ENCODE results near the gene DLX4. TPM values are rescaled to one million over a fixed set of nuclear protein-coding genes. Genes with fewer than 3 reads are reported as not detected.

The DLX4 gene
- total and polyA plus RNA-seq, 2 donors (not counting 1 experiment from before 2014, with no cell fraction given): 0.17 to 0.88 TPM

DNA sequence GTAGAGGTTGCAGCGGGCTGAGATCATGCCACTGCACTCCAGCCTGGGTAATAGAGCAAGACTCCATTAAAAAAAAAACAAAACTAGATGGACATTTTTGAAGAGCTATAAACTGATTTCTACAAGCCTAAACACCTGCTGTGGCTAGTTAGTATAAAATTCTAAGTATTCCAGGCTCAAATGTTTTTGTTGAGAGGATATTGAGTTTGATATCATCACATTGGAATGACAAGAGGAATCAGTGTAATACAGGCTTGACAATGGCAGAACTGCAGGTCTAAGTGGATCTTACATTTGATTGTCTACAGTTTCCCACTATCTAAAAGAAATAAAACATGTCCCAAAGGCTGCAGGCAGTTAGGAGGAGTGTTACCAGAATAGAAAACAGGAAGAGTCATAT lies 49.9 kb downstream of the DLX4 start:
- Histone ChIP-seq H3K27ac (ENCODE audit: low read length in 2 of 2) (no peak overlapping the region), H3K4me3 (ENCODE audit: control extremely low read depth in 1 of 5, extremely low read depth in 1 of 5, insufficient read depth in 1 of 5, low read depth in 2 of 5, low read length in 4 of 5) (no peak overlapping the region), H4K20me1 (ENCODE audit: control insufficient read depth, insufficient read depth, low read length, poor library complexity, severe bottlenecking) (no peaks in the 10 kb centered on the region), H3K9ac (ENCODE audit: low read length) (no peak overlapping the region), H3K9me3 (ENCODE audit: control extremely low read depth in 1 of 3, control insufficient read depth in 2 of 3, insufficient read depth in 1 of 3, low read length in 2 of 3) (peaks cover 2 to 11% (median 10%) of the 10 kb centered on the region in 3 donors), H3K36me3 (replicated peaks in 1 of 2; ENCODE audit: control extremely low read depth in 1 of 2, control insufficient read depth in 1 of 2, extremely low read depth in 1 of 2, insufficient read depth in 2 of 2, low read length in 1 of 2) (no peaks in the 10 kb centered on the region), H3K79me2 (ENCODE audit: control insufficient read depth, insufficient read depth, low read length) (no peaks in the 10 kb centered on the region), H3K27me3 (replicated peaks in 1 of 4; ENCODE audit: control extremely low read depth in 1 of 4, control insufficient read depth in 3 of 4, insufficient read depth in 4 of 4, low read length in 3 of 4) (peaks cover 0 to 16% (median 4%) of the 10 kb centered on the region in 4 experiments), H3K4me2 (replicated peaks; ENCODE audit: low read depth, low read length, poor library complexity, severe bottlenecking) (no peak overlapping the region), H2AFZ (ENCODE audit: insufficient read depth, low read depth, low read length, poor library complexity, severe bottlenecking) (no peak overlapping the region), H3K4me1 (ENCODE audit: control insufficient read depth in 2 of 2, insufficient read depth in 2 of 2, low read length in 2 of 2) (no peaks in the 10 kb centered on the region)
- Mint-ChIP-seq H3K27me3 (peaks cover 42% of the 10 kb centered on the region), H3K9me3 (ENCODE audit: insufficient read depth) (peaks cover 7% of the 10 kb centered on the region), H3K4me1 (no peaks in the 10 kb centered on the region), H3K4me3 (no peak overlapping the region), H3K27ac (no peak overlapping the region)
- intact Hi-C loops (cut with micrococcal nuclease): no loop called here
- CTCF ChIA-PET: interaction anchor here (1.2 kb wide), 1 partner anchor 75 kb away, joined by 3 read pairs; no protein-coding TSS in a partner anchor
- ATAC-seq (ENCODE audit: low read depth) (no peak), DNase-seq (no peak)
- WGBS (ENCODE audit: insufficient coverage): no CpG with 5 or more reads among the region's 1 CpG
- POLR2A ChIA-PET: no interaction called here
- TF ChIP-seq CTCF (IDR thresholded peaks at IDR 0.05) (no peak), EZH2 (IDR thresholded peaks at IDR 0.05; ENCODE audit: borderline replicate concordance, insufficient read depth, low read depth, low read length, poor library complexity, severe bottlenecking) (no peak)

GRCh38 chr17:50020841-50021599 lies 52.0 kb downstream of the DLX4 start:
- Histone ChIP-seq H3K4me3 (ENCODE audit: control extremely low read depth in 1 of 5, extremely low read depth in 1 of 5, insufficient read depth in 1 of 5, low read depth in 2 of 5, low read length in 4 of 5) (no peak overlapping the region), H3K9me3 (ENCODE audit: control extremely low read depth in 1 of 3, control insufficient read depth in 2 of 3, insufficient read depth in 1 of 3, low read length in 2 of 3) (no peaks in the 10 kb centered on the region), H3K4me2 (replicated peaks; ENCODE audit: low read depth, low read length, poor library complexity, severe bottlenecking) (no peak overlapping the region), H3K36me3 (replicated peaks in 1 of 2; ENCODE audit: control extremely low read depth in 1 of 2, control insufficient read depth in 1 of 2, extremely low read depth in 1 of 2, insufficient read depth in 2 of 2, low read length in 1 of 2) (no peaks in the 10 kb centered on the region), H3K27me3 (replicated peaks in 1 of 4; ENCODE audit: control extremely low read depth in 1 of 4, control insufficient read depth in 3 of 4, insufficient read depth in 4 of 4, low read length in 3 of 4) (peaks cover 0 to 9% (median 2%) of the 10 kb centered on the region in 4 experiments), H3K4me1 (ENCODE audit: control insufficient read depth in 2 of 2, insufficient read depth in 2 of 2, low read length in 2 of 2) (no peaks in the 10 kb centered on the region), H3K79me2 (ENCODE audit: control insufficient read depth, insufficient read depth, low read length) (no peaks in the 10 kb centered on the region), H4K20me1 (ENCODE audit: control insufficient read depth, insufficient read depth, low read length, poor library complexity, severe bottlenecking) (no peaks in the 10 kb centered on the region), H3K9ac (ENCODE audit: low read length) (no peak overlapping the region), H3K27ac (ENCODE audit: low read length in 2 of 2) (no peak overlapping the region), H2AFZ (ENCODE audit: insufficient read depth, low read depth, low read length, poor library complexity, severe bottlenecking) (no peak overlapping the region)
- no peak overlapping the region for H3K4me3 Mint-ChIP-seq
- POLR2A ChIA-PET: no interaction called here
- WGBS (ENCODE audit: insufficient coverage): 64% methylated on average over 11 of the region's 13 CpGs
- no peaks in the 10 kb centered on the region for H3K4me1 Mint-ChIP-seq
- intact Hi-C loops (cut with micrococcal nuclease): no loop called here
- H3K9me3 Mint-ChIP-seq (ENCODE audit: insufficient read depth): no peaks in the 10 kb centered on the region
- CTCF ChIA-PET: interaction anchor here (0.6 to 3.5 kb wide), 4 partner anchors 10 to 66 kb away, joined by 3 to 17 read pairs (median 3); no protein-coding TSS in a partner anchor
- TF ChIP-seq CTCF (IDR thresholded peaks at IDR 0.05) (no peak), EZH2 (IDR thresholded peaks at IDR 0.05; ENCODE audit: borderline replicate concordance, insufficient read depth, low read depth, low read length, poor library complexity, severe bottlenecking) (no peak)
- H3K27ac Mint-ChIP-seq: no peak overlapping the region
- peaks cover 32% of the 10 kb centered on the region for H3K27me3 Mint-ChIP-seq
- no peak for DNase-seq
- no peak for ATAC-seq (ENCODE audit: low read depth)
